Mucosa of gallbladder (tissue), 1 donor: ENCODE results near the gene BLNK. TPM values are rescaled to one million over a fixed set of nuclear protein-coding genes. Genes with fewer than 3 reads are reported as not detected.
"Not testable (repeated sequence)": the region's sequence is repeated elsewhere in the genome, so short reads cannot be mapped to it uniquely, and the experiment has no call there.

Source experiments
- DNase-seq: peaks from one replicate; pipeline ENCODE4 v3.0.0-alpha.2; 2020; ENCODE audit warnings: low spot score
- total RNA-seq: library from RNA; stranded (reverse); gene quantifications from one replicate; pipeline ENCODE4 v1.2.1, GENCODE V29; 2021
- donor health status: DM: no; HTN: no; CAD: no.

BLNK gene
- 43.9 TPM for total RNA-seq

- DNase-seq = peak; percentile 85
These were observed at the start of gene BLNK for GRCh38 chr10:96271016-96271815. Gene BLNK, minus strand, starts transcription at chr10:96271569. Its CDS starts 171 bp downstream, at chr10:96271398.

- DNase-seq = no peak
These were observed 48.5 kb upstream of the BLNK start for GRCh38 chr10:96319754-96320474.

- no peak for DNase-seq
These were observed 45.9 kb upstream of the BLNK start for GRCh38 chr10:96317067-96317833.

- no peak for DNase-seq
These were observed 42.0 kb upstream of the BLNK start for GRCh38 chr10:96313344-96313743.

- no peak for DNase-seq
These were observed 39.9 kb upstream of the BLNK start for GRCh38 chr10:96311180-96311715.

GRCh38 chr10:96310321-96310669, 38.9 kb upstream of the BLNK start:
- DNase-seq = no peak

- DNase-seq = no peak
These were observed 38.4 kb upstream of the BLNK start for GRCh38 chr10:96309628-96310320.

- not testable (repeated sequence) for DNase-seq
These were observed 37.5 kb upstream of the BLNK start for GRCh38 chr10:96308854-96309253.

- DNase-seq = peak; percentile 33
These were observed 35.1 kb upstream of the BLNK start for GRCh38 chr10:96306516-96306915.

- no peak for DNase-seq
These were observed 33.6 kb upstream of the BLNK start for GRCh38 chr10:96305019-96305418.

- no peak for DNase-seq
These were observed 32.9 kb upstream of the BLNK start, which contains the start of gene DNTT for GRCh38 chr10:96304230-96304629. Gene DNTT, plus strand, starts transcription at chr10:96304434. Its CDS starts 64 bp downstream, at chr10:96304498.

GRCh38 chr10:96301616-96302015, 30.2 kb upstream of the BLNK start:
- DNase-seq = no peak

- no peak for DNase-seq
These were observed 28.0 kb upstream of the BLNK start for GRCh38 chr10:96299383-96299782.

GRCh38 chr10:96298362-96298761, 27.0 kb upstream of the BLNK start:
- DNase-seq = no peak

GRCh38 chr10:96297486-96297885, 26.1 kb upstream of the BLNK start:
- no peak for DNase-seq

GRCh38 chr10:96295475-96295874, 24.1 kb upstream of the BLNK start:
- DNase-seq = no peak

GRCh38 chr10:96292971-96293920, 21.9 kb upstream of the BLNK start:
- DNase-seq = no peak

GRCh38 chr10:96290368-96291133, 19.2 kb upstream of the BLNK start:
- DNase-seq = no peak

- no peak for DNase-seq
These were observed 18.0 kb upstream of the BLNK start for GRCh38 chr10:96289218-96289910.
